Measurements from ENCODE around the gene SOS1.

The SOS1 gene

GRCh38 chr2:39121523-39122063 is 742 bp upstream of the SOS1 start:
- TF ChIP-seq ARNT (IDR thresholded peaks at IDR 0.05) (0 out of 2 replicates have a peak, but pooled peaks have one; percentile 17), PKNOX1 (IDR thresholded peaks at IDR 0.05) (peak; percentile 70), LEF1 (IDR thresholded peaks at IDR 0.05; ENCODE audit: borderline replicate concordance) (no peak)
- ChIA-PET CTCF (interaction anchor here (2.1 kb wide), 1 partner anchor 106 kb away, joined by 10 read pairs; no protein-coding TSS in a partner anchor), POLR2A (interaction anchor here (1.1 to 3.0 kb wide), 5 partner anchors 13 to 371 kb away, joined by 3 to 21 read pairs (median 7); partner anchors contain the start of gene SRSF7)
- DNase-seq (ENCODE audit: extremely low spot score) = no peak

GRCh38 chr2:39120521-39120770 is 405 bp downstream of the SOS1 start:
- ChIA-PET CTCF (interaction anchor here (1.5 to 2.1 kb wide), 3 partner anchors 62 to 109 kb away, joined by 4 to 10 read pairs (median 5); no protein-coding TSS in a partner anchor), POLR2A (interaction anchor here (0.8 to 3.0 kb wide), 12 partner anchors 9 to 370 kb away, joined by 3 to 21 read pairs (median 7); partner anchors contain the start of gene SRSF7)
- DNase-seq (ENCODE audit: extremely low spot score) = no peak
- TF ChIP-seq FOXM1 (IDR thresholded peaks at IDR 0.05; ENCODE audit: borderline replicate concordance) = 0 out of 2 replicates have a peak, but pooled peaks have one; percentile 42
- no peak for TF ChIP-seq NFRKB (IDR thresholded peaks at IDR 0.05)
- TF ChIP-seq BHLHE40 (IDR thresholded peaks at IDR 0.05; ENCODE audit: borderline replicate concordance) = no peak

- TF ChIP-seq L3MBTL2 (conservative IDR thresholded peaks at IDR 0.05) (0 out of 2 replicates have a peak, but pooled peaks have one; percentile 17), ZNF384 (IDR thresholded peaks at IDR 0.05) (no peak)
- ChIA-PET CTCF (interaction anchor here (0.5 to 2.1 kb wide), 5 partner anchors 38 to 268 kb away, joined by 3 to 10 read pairs (median 4); no protein-coding TSS in a partner anchor), POLR2A (interaction anchor here (0.8 to 3.0 kb wide), 13 partner anchors 9 to 369 kb away, joined by 3 to 21 read pairs (median 6); partner anchors contain the start of gene SRSF7)
- peak; percentile 61 for DNase-seq (ENCODE audit: extremely low spot score)
Observed at GRCh38 chr2:39119732-39120520, 925 bp downstream of the SOS1 start.

- POLR2A ChIA-PET = interaction anchor here (1.0 to 3.0 kb wide), 5 partner anchors 8 to 134 kb away, joined by 3 to 21 read pairs (median 8); no protein-coding TSS in a partner anchor
- CTCF ChIA-PET = interaction anchor here (0.7 to 1.8 kb wide), 3 partner anchors 37 to 111 kb away, joined by 3 to 5 read pairs (median 4); no protein-coding TSS in a partner anchor
- TF ChIP-seq ARNT (IDR thresholded peaks at IDR 0.05) = no peak
- no peak for TF ChIP-seq ELF4 (IDR thresholded peaks at IDR 0.05)
- TF ChIP-seq ZNF384 (IDR thresholded peaks at IDR 0.05) = no peak
- no peak for TF ChIP-seq LEF1 (IDR thresholded peaks at IDR 0.05; ENCODE audit: borderline replicate concordance)
- TF ChIP-seq SUZ12 (IDR thresholded peaks at IDR 0.05) = no peak
- no peak for TF ChIP-seq L3MBTL2 (conservative IDR thresholded peaks at IDR 0.05)
- no peak for TF ChIP-seq BHLHE40 (IDR thresholded peaks at IDR 0.05; ENCODE audit: borderline replicate concordance)
- TF ChIP-seq CTBP1 (IDR thresholded peaks at IDR 0.05; ENCODE audit: borderline replicate concordance) = no peak
Observed at GRCh38 chr2:39118786-39119499, 1.9 kb downstream of the SOS1 start.

GRCh38 chr2:39115556-39115955 is 5.3 kb downstream of the SOS1 start:
- POLR2A ChIA-PET = no interaction called here
- DNase-seq (ENCODE audit: extremely low spot score) = no peak
- CTCF ChIA-PET = interaction anchor here (1.4 kb wide), 1 partner anchor 54 kb away, joined by 4 read pairs; no protein-coding TSS in a partner anchor
- no peak for TF ChIP-seq HDGF (IDR thresholded peaks at IDR 0.05; ENCODE audit: borderline replicate concordance)
- TF ChIP-seq PKNOX1 (IDR thresholded peaks at IDR 0.05) = no peak
- no peak for TF ChIP-seq L3MBTL2 (conservative IDR thresholded peaks at IDR 0.05)
- no peak for TF ChIP-seq ARNT (IDR thresholded peaks at IDR 0.05)
- no peak for TF ChIP-seq SUZ12 (IDR thresholded peaks at IDR 0.05)
- no peak for TF ChIP-seq FOXA1 (IDR thresholded peaks at IDR 0.05)
- TF ChIP-seq SP1 (IDR thresholded peaks at IDR 0.05) = no peak
- TF ChIP-seq FOXK2 (IDR thresholded peaks at IDR 0.05) = no peak
- no peak for TF ChIP-seq TARDBP (IDR thresholded peaks at IDR 0.05)
- no peak for TF ChIP-seq LEF1 (IDR thresholded peaks at IDR 0.05; ENCODE audit: borderline replicate concordance)
- TF ChIP-seq ZNF384 (IDR thresholded peaks at IDR 0.05) = no peak
- no peak for TF ChIP-seq ELF4 (IDR thresholded peaks at IDR 0.05)
- no peak for TF ChIP-seq CTBP1 (IDR thresholded peaks at IDR 0.05; ENCODE audit: borderline replicate concordance)
- no peak for TF ChIP-seq FOXM1 (IDR thresholded peaks at IDR 0.05; ENCODE audit: borderline replicate concordance)

More at GRCh38 chr2:39118786-39119499, 1.9 kb downstream of the SOS1 start:
- DNase-seq (ENCODE audit: extremely low spot score) = peak; percentile 20

GRCh38 chr2:39114771-39115170 is 6.1 kb downstream of the SOS1 start:
- ChIA-PET CTCF (no interaction called here), POLR2A (no interaction called here)
- TF ChIP-seq FOXK2 (IDR thresholded peaks at IDR 0.05) = no peak
- no peak for DNase-seq (ENCODE audit: extremely low spot score)

- TF ChIP-seq PKNOX1 (IDR thresholded peaks at IDR 0.05) (no peak), HDGF (IDR thresholded peaks at IDR 0.05; ENCODE audit: borderline replicate concordance) (no peak), ARNT (IDR thresholded peaks at IDR 0.05) (no peak), FOXK2 (IDR thresholded peaks at IDR 0.05) (no peak), ELF4 (IDR thresholded peaks at IDR 0.05) (no peak), SP1 (IDR thresholded peaks at IDR 0.05) (no peak), SUZ12 (IDR thresholded peaks at IDR 0.05) (no peak), BHLHE40 (IDR thresholded peaks at IDR 0.05; ENCODE audit: borderline replicate concordance) (no peak), TARDBP (IDR thresholded peaks at IDR 0.05) (no peak), FOXM1 (IDR thresholded peaks at IDR 0.05; ENCODE audit: borderline replicate concordance) (no peak), NFRKB (IDR thresholded peaks at IDR 0.05) (no peak), FOXA1 (IDR thresholded peaks at IDR 0.05) (no peak), L3MBTL2 (conservative IDR thresholded peaks at IDR 0.05) (no peak), LEF1 (IDR thresholded peaks at IDR 0.05; ENCODE audit: borderline replicate concordance) (no peak), ZNF384 (IDR thresholded peaks at IDR 0.05) (no peak), CTBP1 (IDR thresholded peaks at IDR 0.05; ENCODE audit: borderline replicate concordance) (no peak)
- CTCF ChIA-PET = no interaction called here
- DNase-seq (ENCODE audit: extremely low spot score) = no peak
- POLR2A ChIA-PET = interaction anchor here (1.0 to 2.1 kb wide), 2 partner anchors 10 to 14 kb away, joined by 3 to 19 read pairs; partner anchors contain the start of gene SOS1
Observed at GRCh38 chr2:39109537-39109936, 11.3 kb downstream of the SOS1 start.

Measured in HEK293T (cell line).